GM19468 (cell line): ENCODE data around the gene UBE2J2.
"Not testable (repeated sequence)": the region's sequence is repeated elsewhere in the genome, so short reads cannot be mapped to it uniquely, and the experiment has no call there.

Experiments
- ATAC-seq: cut with Tn5 transposase; IDR thresholded peaks from one replicate; pipeline ENCODE4 v1.9.1; 2021; ENCODE audit warnings: mild to moderate bottlenecking, moderate library complexity, moderate number of reproducible peaks; ENCODE audit not compliant: unreplicated experiment; ENCODE audit errors: extremely low read depth

Gene UBE2J2

DNA sequence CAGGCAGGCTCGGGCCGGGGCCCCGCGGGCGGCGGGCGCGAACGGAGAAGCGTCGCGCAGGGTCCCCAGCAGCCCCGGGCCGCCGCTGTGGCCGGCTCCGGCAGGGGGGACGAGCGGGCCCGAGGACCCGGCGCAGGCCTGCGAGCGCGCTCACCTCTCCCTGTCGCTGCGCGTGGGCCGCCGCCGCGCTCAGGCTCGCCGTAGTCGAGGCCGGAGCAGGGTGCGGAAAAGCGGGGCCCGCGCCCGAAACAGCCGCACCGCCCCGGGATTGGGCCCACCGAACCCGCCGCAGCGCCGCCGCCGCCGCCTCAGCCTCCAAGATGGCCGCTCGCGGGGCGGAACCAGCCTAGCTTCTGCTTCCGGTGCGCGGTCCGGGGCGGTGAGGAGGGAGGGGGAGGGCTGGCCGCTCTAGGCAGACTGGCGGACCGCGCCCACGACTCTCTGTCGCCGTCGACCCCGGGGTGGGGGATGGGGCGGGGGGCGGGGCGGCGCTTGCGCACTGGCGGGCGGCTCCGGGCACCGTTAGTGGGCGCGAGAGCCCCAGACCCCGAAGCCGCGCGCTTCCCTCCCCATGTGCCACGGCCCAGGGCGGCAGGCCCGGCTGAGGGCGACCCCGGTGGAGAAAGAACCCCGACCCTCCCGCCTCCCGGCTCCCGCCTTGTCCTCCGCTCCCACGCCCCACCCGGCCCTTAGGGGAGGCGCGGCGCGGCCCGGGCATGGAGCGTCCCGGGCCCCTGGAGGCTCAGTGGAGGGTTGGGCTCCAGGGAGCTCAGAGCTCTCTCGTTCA is at the start of gene UBE2J2:
TSS of gene UBE2J2 (minus strand) at position 343 of the 787 bp plus-strand sequence. CDS start 5,862 bp downstream, outside the sequence.
- ATAC-seq: no peak

DNA sequence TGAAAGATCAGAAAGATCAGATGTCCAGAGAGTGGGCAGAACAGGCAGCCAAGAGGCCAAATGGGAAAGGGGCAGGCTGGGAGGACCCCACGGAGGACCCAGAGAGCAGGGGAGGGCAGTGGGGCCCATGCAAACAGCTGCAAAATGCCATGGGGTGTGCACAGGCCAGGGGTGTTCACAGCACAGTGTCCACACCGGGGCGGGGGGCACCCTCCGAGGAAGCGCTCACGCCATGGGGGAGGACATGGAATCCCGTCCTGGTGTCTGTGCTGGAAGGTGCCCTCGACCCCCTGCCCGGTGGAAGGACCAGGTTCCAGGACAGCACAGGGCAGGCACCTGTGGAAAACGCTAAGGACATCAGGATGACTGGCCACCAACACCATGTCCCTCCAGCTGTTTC is 49.3 kb upstream of the UBE2J2 start:
- ATAC-seq: no peak

DNA sequence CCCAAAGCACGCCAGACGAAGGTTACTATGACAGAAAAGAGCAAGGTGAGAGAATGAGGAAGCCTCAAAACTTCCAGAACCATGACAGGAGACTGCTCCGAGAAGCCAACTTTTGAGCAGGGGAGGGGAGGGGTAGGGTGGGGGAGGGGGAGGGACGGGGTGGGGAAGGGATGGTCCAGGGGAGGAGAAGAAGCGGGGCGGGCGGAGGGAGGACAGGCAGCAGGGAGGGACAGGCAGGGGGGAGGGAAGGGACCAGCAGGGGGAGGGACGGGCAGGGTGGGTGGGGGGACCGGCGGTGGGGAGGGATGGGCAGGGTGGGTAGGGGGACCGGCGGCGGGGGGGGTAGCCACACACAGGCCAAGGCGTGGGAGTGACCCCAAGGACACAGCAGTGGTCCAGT is 48.8 kb upstream of the UBE2J2 start:
- ATAC-seq: no peak

DNA sequence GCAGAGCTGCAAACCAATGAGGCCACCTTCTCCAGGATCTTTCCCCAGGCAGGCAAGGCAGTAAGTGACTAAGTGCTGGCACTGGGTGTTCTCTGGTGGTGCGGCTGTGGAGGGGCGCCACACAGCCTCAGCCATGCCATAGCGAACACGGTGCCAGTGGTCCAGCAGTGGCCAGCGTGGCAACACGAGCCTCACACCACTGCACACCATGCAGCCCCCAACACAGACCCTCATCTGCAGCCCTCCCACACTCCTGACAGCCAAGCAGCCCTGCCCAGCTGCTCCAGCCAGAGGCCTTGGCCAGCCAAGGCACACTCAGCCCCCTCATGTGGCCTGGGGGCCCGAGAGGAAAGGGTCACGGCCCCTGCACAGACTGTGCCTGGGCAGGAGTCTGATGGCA is 47.8 kb upstream of the UBE2J2 start:
- no peak for ATAC-seq

DNA sequence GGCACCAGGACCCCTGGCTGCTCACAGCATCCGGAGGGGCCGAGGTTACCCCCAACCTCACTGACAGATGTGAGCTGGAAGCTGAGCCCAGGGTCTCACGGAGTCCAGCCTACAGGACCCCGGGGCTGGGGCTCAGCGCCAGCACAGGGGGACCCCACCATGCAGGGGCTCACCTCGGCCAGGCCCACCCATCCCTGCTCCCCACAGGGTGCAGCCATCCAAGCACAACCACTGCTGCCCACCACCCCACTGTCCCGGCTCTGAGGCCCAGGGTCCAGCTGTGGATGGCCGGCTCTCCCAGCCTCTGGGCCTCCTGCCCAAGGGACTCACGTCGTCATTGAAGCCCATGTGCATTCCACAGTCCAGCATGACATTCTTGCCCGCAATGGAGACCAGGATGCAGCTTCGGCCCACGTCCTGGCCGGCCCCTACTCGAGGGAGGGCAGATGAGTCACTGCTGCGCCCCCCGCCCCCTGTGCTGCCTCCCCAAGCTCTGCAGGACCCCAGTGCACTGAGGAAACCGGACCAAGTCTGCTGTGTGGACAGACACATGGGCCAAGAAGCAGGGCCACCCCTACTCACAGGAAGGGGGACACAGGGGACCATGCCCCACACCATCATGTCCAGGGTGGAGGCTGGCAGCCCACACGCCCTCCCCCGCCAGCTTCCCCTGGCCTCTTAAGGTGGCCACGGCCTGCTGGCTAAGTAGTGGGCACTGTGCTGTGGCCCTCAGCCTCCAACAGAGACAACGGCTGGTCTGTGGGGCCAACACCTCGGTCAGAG is 47.2 kb upstream of the UBE2J2 start:
- ATAC-seq: no peak

DNA sequence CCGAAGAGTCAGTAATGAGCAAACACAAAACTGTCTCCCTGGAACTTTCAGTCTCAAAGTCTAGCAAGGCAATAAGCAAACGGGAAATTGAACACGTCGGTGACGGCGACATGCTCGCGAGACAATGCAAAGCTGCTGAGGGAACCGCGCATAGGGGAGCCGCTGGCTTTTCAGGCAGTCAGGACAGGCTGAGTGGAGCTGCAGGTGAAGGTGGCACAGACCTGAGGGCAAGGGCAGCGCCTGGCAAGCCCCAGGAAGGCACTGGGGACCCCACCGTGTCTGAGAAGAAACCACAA is 45.9 kb upstream of the UBE2J2 start:
- no peak for ATAC-seq

DNA sequence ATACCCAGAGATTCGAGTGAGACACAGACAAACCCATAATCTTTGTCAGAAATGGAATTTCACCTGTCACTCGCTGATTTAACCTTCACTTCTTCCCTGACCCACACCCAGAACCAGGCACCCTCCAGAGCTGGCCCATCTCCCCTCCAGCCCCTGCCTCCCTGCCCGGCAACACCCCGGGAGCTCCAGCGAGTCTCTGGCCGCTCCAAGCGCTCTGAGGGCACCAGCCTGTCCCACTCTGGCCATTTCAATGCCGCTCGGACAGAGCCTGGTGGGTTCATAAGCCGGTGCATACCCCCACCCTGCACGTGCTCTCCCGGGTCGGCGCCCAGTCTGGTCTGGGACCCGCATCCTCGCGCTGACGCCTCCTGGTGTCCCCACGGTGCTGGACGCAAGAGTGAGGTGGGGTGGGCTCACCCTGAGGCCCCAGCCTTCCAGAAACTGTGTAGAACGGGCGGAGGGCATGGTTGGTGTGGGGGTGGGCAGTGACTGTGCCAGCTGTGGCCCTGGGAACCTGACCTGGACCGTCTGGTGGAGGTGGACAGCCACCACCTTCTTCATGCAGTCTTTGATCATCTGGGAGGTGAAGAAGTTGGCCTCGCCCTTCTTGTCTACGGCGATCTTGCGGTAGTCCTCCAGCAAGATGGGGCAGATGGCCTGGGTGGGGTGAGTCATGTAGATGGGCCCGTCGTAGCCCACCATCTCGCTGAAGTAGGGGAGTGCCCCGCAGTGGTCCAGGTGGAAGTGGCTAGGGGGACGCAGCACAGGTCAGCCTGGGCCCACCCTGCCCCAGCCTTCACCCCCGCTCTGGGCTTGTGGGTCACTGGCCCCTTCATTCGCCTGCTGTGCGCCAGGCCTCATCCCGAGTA is 45.4 kb upstream of the UBE2J2 start:
- ATAC-seq: no peak

DNA sequence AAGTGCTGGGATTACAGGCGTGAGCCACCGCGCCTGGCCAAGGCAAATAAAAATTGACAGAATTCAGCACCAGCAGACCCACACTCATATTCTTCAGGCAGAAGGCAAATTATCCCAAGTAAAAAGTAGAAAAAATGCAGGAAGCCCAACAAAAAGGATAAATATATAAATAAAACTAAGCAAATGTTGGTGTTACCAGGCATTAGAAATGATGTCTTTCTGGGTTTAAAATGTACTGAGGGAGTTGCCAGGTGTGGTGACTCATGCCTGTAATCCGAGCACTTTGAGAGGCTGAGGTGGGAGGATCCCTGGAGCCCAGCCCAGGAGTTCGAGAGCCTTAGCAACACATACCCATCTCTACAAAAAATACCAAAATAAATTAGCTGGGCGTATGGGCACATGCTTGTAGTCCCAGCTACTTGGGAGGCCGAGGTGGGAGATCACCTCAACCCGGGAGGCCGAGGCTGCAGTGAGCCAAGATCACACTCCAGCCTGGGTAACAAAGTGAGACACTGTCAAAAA is 44.5 kb upstream of the UBE2J2 start:
- no peak for ATAC-seq

DNA sequence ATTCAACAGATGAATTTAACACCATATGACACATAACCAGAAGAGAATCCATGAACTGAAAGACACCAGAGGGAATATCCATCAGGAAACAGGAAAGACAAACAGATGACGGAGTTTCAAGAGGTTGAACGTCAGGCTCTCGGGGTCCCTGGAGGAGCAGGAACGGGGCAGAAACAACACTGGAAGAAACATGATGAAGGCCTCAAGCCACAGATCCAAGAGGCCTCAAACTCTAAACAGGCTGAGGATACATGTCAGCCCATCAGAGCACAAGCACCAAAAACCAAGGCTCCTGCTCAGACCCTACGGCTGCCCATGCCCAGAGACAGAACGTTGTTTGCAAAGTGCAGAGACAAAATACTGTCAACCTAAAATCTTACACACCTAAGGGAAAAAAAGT is 43.8 kb upstream of the UBE2J2 start:
- no peak for ATAC-seq

DNA sequence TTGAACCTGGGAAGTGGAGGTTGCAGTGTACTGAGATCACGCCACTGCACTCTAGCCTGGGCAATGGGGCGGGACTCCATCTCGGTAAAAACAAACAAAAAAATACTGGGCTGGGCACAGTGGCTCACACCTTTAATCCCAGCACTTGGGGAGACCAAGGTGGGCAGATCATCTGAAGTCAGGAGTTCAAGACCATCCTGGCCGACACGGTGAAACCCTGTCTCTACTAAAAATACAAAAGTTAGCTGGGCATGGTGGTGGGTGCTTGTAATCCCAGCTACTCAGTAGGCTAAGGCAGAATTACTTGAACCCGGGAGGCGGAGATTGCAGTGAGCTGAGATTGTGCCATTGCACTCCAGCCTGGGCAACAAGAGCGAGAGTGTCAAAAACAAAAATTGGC is 42.5 kb upstream of the UBE2J2 start:
- ATAC-seq: not testable (repeated sequence)

DNA sequence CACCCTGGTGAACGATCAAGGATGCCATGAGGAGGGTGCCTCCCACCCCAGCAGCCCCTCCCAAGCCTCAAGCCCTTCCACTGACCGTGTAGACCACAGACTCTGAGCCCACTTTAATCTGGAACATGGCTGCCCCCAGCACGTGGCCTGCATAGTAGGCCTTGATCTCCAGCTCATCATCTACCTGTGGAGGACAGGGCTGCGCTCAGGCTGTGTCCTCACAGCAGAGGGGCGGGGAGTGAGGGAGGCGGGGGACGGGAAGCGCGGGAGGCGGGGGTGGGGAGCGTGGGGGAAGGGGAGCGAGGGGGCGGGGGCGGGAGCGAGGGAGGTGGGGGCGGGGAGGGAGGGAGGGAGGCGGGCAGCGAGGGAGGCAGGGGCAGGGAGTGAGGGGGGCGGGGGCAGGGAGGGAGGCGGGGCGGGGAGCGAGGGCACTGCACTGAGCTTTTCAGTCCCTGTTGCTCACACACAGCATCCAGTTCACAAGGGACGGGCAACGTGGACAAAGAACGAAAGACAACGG is 41.8 kb upstream of the UBE2J2 start:
- ATAC-seq: no peak

DNA sequence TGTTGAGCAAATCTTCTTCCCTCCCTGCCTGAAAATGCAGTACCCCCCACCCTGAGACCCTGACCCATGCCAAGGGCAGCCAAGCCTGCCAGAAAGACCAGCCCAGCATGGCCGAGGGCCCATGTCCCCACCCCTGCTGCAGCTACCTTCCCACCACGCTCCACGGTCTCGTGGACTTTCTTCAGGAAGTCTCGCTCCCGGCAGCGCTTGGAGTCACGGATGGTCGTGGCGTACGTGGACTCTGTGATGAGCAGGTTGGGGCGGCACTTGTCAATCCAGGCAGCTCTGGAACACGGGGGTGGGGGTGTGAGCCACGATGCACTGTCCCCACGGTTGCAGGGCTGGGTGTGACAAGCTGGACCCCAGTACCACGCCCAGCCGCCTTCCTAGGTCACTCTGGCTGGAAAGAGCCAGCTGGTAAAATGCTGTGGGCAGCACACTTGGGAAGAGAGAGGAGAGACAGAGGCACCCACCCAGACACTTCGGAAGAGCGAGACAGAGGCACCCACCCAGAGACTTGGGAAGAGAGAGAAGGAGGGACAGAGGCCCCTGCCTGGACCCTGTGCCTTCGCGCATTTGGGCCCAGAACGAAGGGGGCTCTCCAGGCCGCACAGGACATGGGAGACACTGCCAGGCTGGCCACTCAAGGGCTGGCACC is 41.2 kb upstream of the UBE2J2 start:
- ATAC-seq: no peak

DNA sequence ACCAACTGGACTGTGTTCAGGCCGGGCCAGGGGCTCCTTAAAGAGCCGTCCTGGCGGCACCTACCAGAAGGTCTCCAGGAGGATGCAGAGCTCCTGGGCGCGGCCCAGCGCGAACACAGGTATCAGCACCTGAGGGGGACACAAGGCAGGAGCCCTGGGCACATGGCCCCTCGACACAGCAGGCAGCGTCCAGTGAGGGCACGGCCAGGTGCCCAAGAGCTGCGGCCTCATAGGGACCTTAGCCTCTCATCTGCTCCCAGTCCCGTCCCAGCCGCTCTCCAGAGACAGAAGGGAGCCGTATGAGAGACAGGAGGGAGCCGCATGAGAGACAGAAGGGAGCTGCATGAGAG is 40.6 kb upstream of the UBE2J2 start:
- no peak for ATAC-seq

DNA sequence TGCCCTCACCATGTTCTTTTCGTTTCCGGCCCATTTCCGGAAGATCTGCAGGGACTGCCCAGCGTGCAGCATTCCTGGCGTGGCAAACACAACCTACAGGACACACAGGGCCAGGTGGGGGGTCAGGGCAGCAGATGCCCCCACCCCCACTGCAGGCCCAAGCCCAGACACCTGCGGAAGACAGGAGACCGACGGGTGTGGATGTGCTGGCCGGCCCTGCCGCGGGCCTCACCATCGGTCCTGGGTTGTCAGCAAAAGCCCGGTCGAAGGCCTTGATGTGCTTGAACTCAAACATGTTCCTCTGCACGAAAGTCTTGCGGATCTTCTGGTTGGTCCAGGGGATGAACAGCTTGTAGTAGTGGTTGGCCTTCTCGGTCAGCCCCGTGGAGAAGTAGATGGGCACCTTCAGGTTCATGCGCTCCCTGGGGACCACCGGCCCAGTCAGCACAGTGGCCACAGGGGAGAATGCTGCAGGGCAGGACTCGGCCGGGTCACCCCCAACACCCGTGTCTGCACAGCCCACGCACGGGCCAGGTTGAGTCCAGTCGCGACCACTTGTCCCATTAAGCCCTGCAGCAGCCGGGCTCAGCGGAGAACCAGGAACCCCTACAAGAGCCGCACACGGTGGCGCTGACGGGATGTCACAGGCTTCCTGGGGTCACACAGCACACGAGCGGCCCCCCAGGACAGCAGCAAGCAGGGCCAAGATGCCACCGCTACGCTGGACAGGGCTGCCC is 40.0 kb upstream of the UBE2J2 start:
- ATAC-seq: no peak

DNA sequence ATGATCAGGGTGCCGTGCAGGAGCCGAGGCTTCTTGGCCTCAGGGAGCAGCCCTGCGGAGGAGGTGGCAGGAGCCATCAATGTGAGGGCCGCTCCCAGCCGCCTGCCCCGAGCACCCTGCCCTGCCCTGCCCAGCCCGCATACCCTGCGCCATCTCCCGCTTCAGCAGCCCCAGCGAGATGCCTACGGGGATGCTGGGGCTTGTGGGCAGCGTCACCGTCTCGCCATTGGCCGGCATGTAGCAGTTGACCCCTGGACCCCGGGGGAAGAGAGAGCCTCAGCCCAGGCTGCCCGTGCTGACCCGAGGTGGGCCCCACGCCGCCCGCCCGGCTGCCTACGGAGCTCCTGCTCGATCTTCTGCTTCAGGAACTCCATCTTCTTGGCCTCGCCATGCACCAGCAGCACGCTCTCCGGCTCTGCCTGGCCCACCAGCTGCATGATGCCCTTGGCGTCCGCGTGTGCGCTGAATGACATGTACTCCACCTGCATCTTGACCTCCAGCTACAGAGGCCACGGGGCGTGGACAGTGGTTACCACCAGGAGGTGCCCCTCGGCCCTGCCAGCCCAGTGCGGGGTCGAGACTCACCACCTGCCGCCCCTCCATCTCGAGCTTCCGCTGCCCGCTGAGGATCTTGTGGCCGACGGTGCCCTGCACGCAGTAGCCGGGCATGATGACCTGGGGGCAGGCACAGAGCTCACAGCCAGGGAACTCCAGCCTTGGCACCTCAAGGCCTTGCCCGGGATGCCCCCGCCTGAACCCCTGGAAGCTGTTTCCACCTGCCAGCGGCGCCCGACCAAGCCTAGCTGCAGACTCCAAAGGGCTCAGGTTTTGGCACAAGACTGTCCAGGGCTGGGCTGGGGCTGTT is 39.0 kb upstream of the UBE2J2 start:
- no peak for ATAC-seq

DNA sequence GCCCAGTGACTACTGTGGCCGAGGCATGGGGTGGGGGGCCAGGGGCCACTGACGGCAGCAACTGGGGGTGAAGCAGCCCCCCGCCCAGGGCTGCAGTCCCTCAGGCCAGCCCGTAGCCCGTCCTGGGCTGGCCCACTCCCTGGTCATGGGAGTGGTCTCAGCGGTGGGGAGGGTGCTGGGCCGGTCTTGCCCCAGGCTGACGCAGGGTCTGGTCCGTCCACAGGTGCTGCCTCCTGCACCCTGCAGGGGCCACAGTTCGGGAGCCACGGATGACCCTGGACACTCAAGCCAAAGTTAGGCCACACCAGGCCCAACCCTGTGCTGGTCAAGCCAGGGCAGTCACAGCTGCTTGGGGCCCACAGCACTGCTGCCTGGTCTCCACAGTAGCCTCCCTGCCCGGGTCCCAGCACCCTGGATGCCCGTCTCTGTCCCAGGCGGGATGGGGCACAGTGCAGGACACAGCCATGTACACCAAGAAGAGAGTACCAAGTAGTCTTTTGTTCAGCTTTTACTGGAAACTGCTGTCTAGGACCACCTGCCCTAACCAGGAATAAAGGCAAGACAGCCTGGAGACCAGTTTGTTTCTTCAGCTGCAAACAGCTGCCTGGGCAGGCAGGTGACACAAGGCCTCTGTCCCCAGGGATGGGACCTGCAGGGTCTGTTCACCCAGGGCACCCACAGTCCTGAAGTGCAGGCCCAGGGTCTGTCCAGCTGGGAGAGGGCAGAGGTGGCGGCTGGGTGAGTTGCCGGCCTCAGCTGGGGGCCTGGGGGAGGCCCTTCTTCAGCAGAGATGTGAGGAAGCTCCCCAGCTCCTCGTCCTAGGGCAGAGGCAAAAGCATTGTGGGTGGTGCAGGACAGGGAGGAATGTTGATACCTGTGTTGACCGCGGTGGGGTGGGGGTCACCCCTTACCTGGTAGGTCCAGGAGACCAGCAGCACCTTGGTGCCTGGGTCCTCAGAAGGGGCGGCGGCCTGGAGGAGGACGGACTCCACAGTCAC is 37.8 kb upstream of the UBE2J2 start:
- no peak for ATAC-seq

DNA sequence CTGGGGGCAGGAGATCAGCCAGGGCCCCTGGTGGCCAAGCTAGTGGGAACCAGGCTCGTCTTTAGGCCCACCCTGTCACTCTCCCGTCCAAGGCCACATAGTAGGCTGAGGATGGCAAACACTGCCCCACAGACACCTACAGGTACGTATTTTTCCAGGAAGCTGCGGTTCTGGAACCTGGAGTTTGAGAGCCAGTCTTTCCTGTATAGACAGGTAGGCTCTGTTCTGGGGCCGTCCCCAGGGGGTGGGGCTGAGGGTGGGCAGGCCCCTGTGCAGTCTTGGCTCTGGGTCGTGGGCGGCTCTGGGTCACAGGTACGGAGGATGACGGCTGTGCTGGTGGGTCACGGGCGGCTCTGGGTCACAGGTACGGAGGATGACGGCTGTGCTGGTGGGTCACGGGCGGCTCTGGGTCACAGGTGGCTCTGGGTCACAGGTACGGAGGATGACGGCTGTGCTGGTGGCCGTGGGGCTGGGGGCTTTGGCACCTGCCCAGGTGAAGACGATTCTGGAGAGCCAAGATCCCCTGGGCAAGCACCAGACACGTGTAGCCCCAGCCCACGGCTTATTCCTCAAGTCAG is 36.9 kb upstream of the UBE2J2 start:
- no peak for ATAC-seq
